Naive thymus-derived CD4-positive, alpha-beta T cell (primary cell): Measurements from ENCODE around the gene YJEFN3. TPM values are rescaled to one million over a fixed set of nuclear protein-coding genes. Genes with fewer than 3 reads are reported as not detected.

Source experiments
- ATAC-seq: fragments of 150-1000 bp; cut with Tn5 transposase; 2 replicates; pipeline ENCODE4 v1.10.0; 2021; ENCODE audit warnings: mild to moderate bottlenecking, moderate library complexity
- CTCF ChIA-PET: fragments of 350-600 bp; sonication (Branson Sonifier 250); formaldehyde crosslinking; loops from one replicate; lab custom pipeline; 2021; ENCODE audit warnings: antibody characterized with exemption; lab: Charles Lee
- POLR2A ChIA-PET: fragments of 350-600 bp; sonication (Branson Sonifier 250); formaldehyde crosslinking; loops from one replicate; lab custom pipeline; 2021; ENCODE audit warnings: antibody characterized with exemption, inconsistent platforms; lab: Charles Lee
- DNase-seq, 9 donors: peaks; one replicate each; pipeline versions ENCODE4 v3.0.0 to v3.0.0-alpha.2; 2020 to 2022; ENCODE audit warnings: mixed read lengths in 1 of 9
- H3K27ac ChIP-seq: one replicate; pipeline ENCODE4 v1.7.0; 2013; ENCODE audit warnings: mild to moderate bottlenecking, low read depth, low read length, moderate library complexity
- H3K27me3 ChIP-seq, 2 donors: one replicate each; pipeline ENCODE4 v1.7.0; 2013; ENCODE audit warnings: low read length in 2 of 2, mild to moderate bottlenecking in 2 of 2, moderate library complexity in 2 of 2; ENCODE audit not compliant: control insufficient read depth in 2 of 2, insufficient read depth in 2 of 2
- H3K36me3 ChIP-seq, 3 experiments: 1 replicate in 2 of 3; 2 replicates in 1 of 3; pipeline ENCODE4 v1.7.0; 2013; ENCODE audit warnings: low read length in 3 of 3, mild to moderate bottlenecking in 3 of 3, moderate library complexity in 1 of 3; ENCODE audit not compliant: insufficient read depth in 3 of 3, control insufficient read depth in 2 of 3
- H3K4me1 ChIP-seq, 2 donors: one replicate each; pipeline ENCODE4 v1.7.0; 2013; ENCODE audit warnings: low read length in 2 of 2, mild to moderate bottlenecking in 2 of 2, moderate library complexity in 1 of 2; ENCODE audit not compliant: control insufficient read depth in 2 of 2, insufficient read depth in 2 of 2
- H3K4me3 ChIP-seq: 2 replicates; pipeline ENCODE4 v1.7.0; 2013; ENCODE audit warnings: mild to moderate bottlenecking, low read length
- H3K9me3 ChIP-seq, 3 experiments: 1 replicate in 2 of 3; 2 replicates in 1 of 3; pipeline ENCODE4 v1.7.0; 2013; ENCODE audit warnings: low read length in 3 of 3; ENCODE audit not compliant: control insufficient read depth in 2 of 3
- H3K27ac Mint-ChIP-seq, 9 donors: one replicate each; pipeline ENCODE4 v1.8.0; 2020 to 2022; ENCODE audit warnings: mixed read lengths in 9 of 9, mild to moderate bottlenecking in 8 of 9, moderate library complexity in 5 of 9, inconsistent platforms in 2 of 9
- H3K27me3 Mint-ChIP-seq, 5 donors: one replicate each; pipeline ENCODE4 v1.8.0; 2021 to 2022; ENCODE audit warnings: mixed read lengths in 5 of 5, mild to moderate bottlenecking in 1 of 5
- H3K36me3 Mint-ChIP-seq, 5 donors: one replicate each; pipeline ENCODE4 v1.8.0; 2020 to 2022; ENCODE audit warnings: mixed read lengths in 5 of 5, mild to moderate bottlenecking in 3 of 5, inconsistent platforms in 1 of 5
- H3K4me1 Mint-ChIP-seq, 7 donors: one replicate each; pipeline ENCODE4 v1.8.0; 2020 to 2022; ENCODE audit warnings: mixed read lengths in 7 of 7, mild to moderate bottlenecking in 3 of 7, inconsistent platforms in 1 of 7
- H3K4me3 Mint-ChIP-seq, 10 donors: one replicate each; pipeline ENCODE4 v1.8.0; 2020 to 2022; ENCODE audit warnings: mild to moderate bottlenecking in 10 of 10, mixed read lengths in 10 of 10, moderate library complexity in 6 of 10, inconsistent platforms in 2 of 10
- H3K9me3 Mint-ChIP-seq, 11 donors: one replicate each; pipeline ENCODE4 v1.8.0; 2020 to 2022; ENCODE audit warnings: mixed read lengths in 11 of 11, mild to moderate bottlenecking in 4 of 11, inconsistent platforms in 1 of 11, moderate library complexity in 1 of 11
- intact Hi-C, 2 donors: fragments of 100-400 bp; cut with micrococcal nuclease; formaldehyde crosslinking; loops; one replicate each; pipeline ENCODE4 v1.15.1; 2023
- polyA plus RNA-seq, 2 donors: library from polyadenylated mRNA; unstranded; fragments of 300-500 nt; fragmentation: Illumina TruSeq; gene quantifications; one replicate each; pipeline ENCODE4 v1.2.3, GENCODE V29; 2021
- total RNA-seq, 6 experiments: library from RNA in 5 of 6; stranded (reverse) in 5 of 6; gene quantifications; 1 replicate in 5 of 6; 2 replicates in 1 of 6; pipeline ENCODE4 v1.2.3 and lab custom pipeline; 2021 to 2026

Gene YJEFN3
- total and polyA plus RNA-seq, 7 experiments from 2014 or later = 0.68 to 18.2 (median 9.2) TPM; not detected in 1

DNA sequence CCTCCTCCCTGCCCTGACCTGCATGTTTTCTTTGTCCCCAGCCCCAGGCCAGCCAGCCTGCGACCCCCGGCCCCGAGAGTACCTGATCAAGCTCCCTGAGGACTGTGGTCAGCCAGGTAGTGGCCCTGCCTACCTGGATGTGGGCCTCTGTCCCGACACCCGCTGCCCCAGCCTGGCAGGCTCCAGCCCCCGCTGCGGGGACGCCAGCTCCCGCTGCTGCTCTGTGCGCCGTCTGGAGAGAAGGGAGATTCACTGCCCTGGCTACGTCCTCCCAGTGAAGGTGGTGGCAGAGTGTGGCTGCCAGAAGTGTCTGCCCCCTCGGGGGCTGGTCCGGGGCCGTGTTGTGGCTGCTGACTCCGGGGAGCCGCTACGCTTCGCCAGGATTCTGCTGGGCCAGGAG is 14.9 kb downstream of the YJEFN3 start:
- no peaks in the 10 kb centered on the region for H3K27me3 ChIP-seq
- Mint-ChIP-seq H3K27ac (no peak overlapping the region), H3K4me1 (peaks cover 5 to 26% (median 18%) of the 10 kb centered on the region in 7 donors), H3K36me3 (no peaks in the 10 kb centered on the region), H3K9me3 (no peaks in the 10 kb centered on the region), H3K27me3 (peaks cover 0 to 16% (median 3%) of the 10 kb centered on the region in 5 donors), H3K4me3 (peak overlapping the region in 1 of 10 donors; percentile 26)
- ChIA-PET CTCF (no interaction called here), POLR2A (interaction anchor here (1.6 kb wide), 1 partner anchor 85 kb away, joined by 3 read pairs; the partner anchor contains the start of gene LPAR2)
- H3K9me3 ChIP-seq = no peaks in the 10 kb centered on the region
- no peak for ATAC-seq
- H3K4me1 ChIP-seq = peaks cover 11 to 21% of the 10 kb centered on the region in 2 donors
- intact Hi-C loops = loop anchor here in 1 of 2 donors (5.0 kb wide), 1 partner anchor 324 kb away; the partner anchor contains the start of gene ZNF253
- H3K36me3 ChIP-seq = no peaks in the 10 kb centered on the region
- DNase-seq = no peak
- no peak overlapping the region for H3K4me3 ChIP-seq
- H3K27ac ChIP-seq = no peak overlapping the region

DNA sequence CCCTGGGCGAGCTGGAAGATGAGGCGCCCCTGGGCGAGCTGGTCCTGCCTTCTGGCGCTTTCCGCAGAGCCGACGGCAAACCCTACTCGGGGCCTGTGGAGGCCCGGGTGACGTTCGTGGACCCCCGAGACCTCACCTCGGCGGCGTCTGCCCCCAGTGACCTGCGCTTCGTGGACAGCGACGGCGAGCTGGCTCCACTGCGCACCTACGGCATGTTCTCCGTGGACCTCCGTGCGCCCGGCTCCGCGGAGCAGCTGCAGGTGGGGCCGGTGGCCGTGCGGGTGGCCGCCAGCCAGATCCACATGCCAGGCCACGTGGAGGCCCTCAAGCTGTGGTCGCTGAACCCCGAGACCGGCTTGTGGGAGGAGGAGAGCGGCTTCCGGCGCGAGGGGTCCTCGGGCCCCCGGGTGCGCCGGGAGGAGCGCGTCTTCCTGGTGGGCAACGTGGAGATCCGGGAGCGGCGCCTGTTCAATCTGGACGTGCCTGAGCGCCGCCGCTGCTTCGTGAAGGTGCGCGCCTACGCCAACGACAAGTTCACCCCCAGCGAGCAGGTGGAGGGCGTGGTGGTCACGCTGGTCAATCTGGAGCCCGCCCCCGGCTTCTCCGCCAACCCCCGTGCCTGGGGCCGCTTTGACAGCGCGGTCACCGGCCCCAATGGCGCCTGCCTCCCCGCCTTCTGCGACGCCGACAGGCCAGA is 15.7 kb downstream of the YJEFN3 start:
- CTCF ChIA-PET = no interaction called here

DNA sequence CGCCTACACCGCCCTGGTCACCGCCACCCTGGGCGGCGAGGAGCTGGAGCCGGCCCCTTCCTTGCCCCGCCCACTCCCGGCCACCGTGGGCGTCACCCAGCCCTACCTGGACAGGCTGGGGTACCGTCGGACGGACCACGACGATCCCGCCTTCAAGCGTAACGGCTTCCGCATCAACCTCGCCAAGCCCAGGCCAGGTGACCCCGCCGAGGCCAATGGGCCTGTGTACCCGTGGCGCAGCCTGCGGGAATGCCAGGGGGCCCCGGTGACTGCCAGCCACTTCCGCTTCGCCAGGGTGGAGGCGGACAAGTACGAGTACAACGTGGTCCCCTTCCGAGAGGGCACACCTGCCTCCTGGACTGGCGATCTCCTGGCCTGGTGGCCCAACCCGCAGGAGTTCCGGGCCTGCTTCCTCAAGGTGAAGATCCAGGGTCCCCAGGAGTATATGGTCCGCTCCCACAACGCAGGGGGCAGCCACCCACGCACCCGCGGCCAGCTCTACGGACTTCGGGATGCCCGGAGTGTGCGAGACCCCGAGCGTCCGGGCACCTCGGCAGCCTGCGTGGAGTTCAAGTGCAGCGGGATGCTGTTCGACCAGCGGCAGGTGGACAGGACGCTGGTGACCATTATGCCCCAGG is 16.4 kb downstream of the YJEFN3 start:
- H3K27me3 Mint-ChIP-seq = peaks cover 0 to 7% (median 0%) of the 10 kb centered on the region in 5 donors

More for the DNA sequence above, 15.7 kb downstream of the YJEFN3 start:
- no peaks in the 10 kb centered on the region for H3K27me3 ChIP-seq
- H3K9me3 Mint-ChIP-seq = no peaks in the 10 kb centered on the region
- ATAC-seq (no peak), DNase-seq (no peak)
- H3K4me3 Mint-ChIP-seq = no peak overlapping the region
- H3K27me3 Mint-ChIP-seq = peaks cover 0 to 9% (median 0%) of the 10 kb centered on the region in 5 donors
- H3K36me3 Mint-ChIP-seq = no peaks in the 10 kb centered on the region
- intact Hi-C loops = loop anchor here in 1 of 2 donors (5.0 kb wide), 1 partner anchor 323 kb away; the partner anchor contains the start of gene ZNF253
- no peak overlapping the region for H3K4me3 ChIP-seq
- H3K4me1 Mint-ChIP-seq = peaks cover 0 to 20% (median 13%) of the 10 kb centered on the region in 7 donors
- peaks cover 8 to 16% of the 10 kb centered on the region in 2 donors for H3K4me1 ChIP-seq
- H3K9me3 ChIP-seq = no peaks in the 10 kb centered on the region
- no peak overlapping the region for H3K27ac Mint-ChIP-seq
- POLR2A ChIA-PET = no interaction called here
- no peak overlapping the region for H3K27ac ChIP-seq
- no peaks in the 10 kb centered on the region for H3K36me3 ChIP-seq

DNA sequence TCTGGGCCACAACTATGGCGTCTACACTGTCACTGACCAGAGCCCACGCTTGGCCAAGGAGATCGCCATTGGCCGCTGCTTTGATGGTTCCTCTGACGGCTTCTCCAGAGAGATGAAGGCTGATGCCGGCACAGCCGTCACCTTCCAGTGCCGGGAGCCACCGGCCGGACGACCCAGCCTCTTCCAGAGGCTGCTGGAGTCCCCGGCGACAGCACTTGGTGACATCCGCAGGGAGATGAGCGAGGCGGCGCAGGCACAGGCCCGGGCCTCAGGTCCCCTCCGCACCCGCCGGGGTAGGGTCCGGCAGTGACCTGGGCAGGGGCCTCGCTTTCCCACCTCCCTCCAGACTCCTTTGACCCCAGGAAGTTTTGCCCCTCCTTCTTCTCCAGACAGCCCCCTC is 17.0 kb downstream of the YJEFN3 start:
- CTCF ChIA-PET = no interaction called here
- H3K9me3 Mint-ChIP-seq = no peaks in the 10 kb centered on the region
- peaks cover 0 to 17% (median 13%) of the 10 kb centered on the region in 7 donors for H3K4me1 Mint-ChIP-seq
- no peak overlapping the region for H3K27ac Mint-ChIP-seq
- peaks cover 0 to 4% (median 0%) of the 10 kb centered on the region in 5 donors for H3K27me3 Mint-ChIP-seq
- no peaks in the 10 kb centered on the region for H3K9me3 ChIP-seq
- no peaks in the 10 kb centered on the region for H3K27me3 ChIP-seq
- no peak overlapping the region for H3K4me3 ChIP-seq
- intact Hi-C loops = no loop called here
- ATAC-seq = no peak
- POLR2A ChIA-PET = no interaction called here
- H3K36me3 ChIP-seq = no peaks in the 10 kb centered on the region
- H3K36me3 Mint-ChIP-seq = no peaks in the 10 kb centered on the region
- H3K4me3 Mint-ChIP-seq = no peak overlapping the region
- no peak overlapping the region for H3K27ac ChIP-seq
- DNase-seq = no peak
- peaks cover 8 to 14% of the 10 kb centered on the region in 2 donors for H3K4me1 ChIP-seq

More for the DNA sequence above, 16.4 kb downstream of the YJEFN3 start:
- Histone ChIP-seq H3K27me3 (no peaks in the 10 kb centered on the region), H3K4me3 (no peak overlapping the region), H3K27ac (no peak overlapping the region), H3K36me3 (no peaks in the 10 kb centered on the region), H3K9me3 (no peaks in the 10 kb centered on the region), H3K4me1 (peaks cover 8 to 16% of the 10 kb centered on the region in 2 donors)
- POLR2A ChIA-PET = no interaction called here
- Mint-ChIP-seq H3K36me3 (no peaks in the 10 kb centered on the region), H3K4me1 (peaks cover 0 to 20% (median 13%) of the 10 kb centered on the region in 7 donors), H3K27ac (no peak overlapping the region), H3K9me3 (no peaks in the 10 kb centered on the region), H3K4me3 (no peak overlapping the region)
- intact Hi-C loops = loop anchor here in 1 of 2 donors (5.0 kb wide), 1 partner anchor 322 kb away; the partner anchor contains the start of gene ZNF253
- DNase-seq (no peak), ATAC-seq (no peak)
- CTCF ChIA-PET = no interaction called here

DNA sequence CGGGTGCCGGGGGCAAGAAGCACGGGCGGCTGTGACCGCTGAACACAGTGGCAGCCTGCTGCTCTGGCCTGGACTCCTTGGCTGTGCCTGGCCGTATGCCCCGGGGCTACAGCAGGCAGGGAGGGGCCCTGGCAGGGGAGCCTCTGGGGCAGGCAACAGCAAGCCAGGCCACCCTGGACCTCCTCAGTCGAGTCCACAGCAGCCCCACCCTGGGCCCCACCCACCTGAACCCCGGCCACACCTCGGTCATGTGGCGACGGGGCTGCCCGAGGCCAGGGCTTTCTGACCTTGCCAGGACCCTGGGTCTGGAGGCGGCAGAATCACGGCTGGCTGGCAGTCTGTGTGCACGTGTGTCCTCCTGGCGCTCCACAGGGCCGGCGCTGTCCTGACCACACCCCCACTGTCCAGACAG is 18.0 kb downstream of the YJEFN3 start:
- Histone ChIP-seq H3K9me3 (no peaks in the 10 kb centered on the region), H3K4me3 (no peak overlapping the region), H3K4me1 (peaks cover 3 to 4% of the 10 kb centered on the region in 2 donors), H3K27ac (no peak overlapping the region), H3K27me3 (no peaks in the 10 kb centered on the region), H3K36me3 (no peaks in the 10 kb centered on the region)
- CTCF ChIA-PET = no interaction called here
- H3K4me3 Mint-ChIP-seq = no peak overlapping the region
- H3K4me1 Mint-ChIP-seq = peaks cover 0 to 10% (median 8%) of the 10 kb centered on the region in 7 donors
- peak overlapping the region in 1 of 9 donors; percentile 42 for H3K27ac Mint-ChIP-seq
- ATAC-seq (no peak), DNase-seq (no peak)
- intact Hi-C loops = no loop called here
- H3K27me3 Mint-ChIP-seq = no peaks in the 10 kb centered on the region
- H3K9me3 Mint-ChIP-seq = no peaks in the 10 kb centered on the region
- no peaks in the 10 kb centered on the region for H3K36me3 Mint-ChIP-seq
- POLR2A ChIA-PET = interaction anchor here (1.5 kb wide), 1 partner anchor 82 kb away, joined by 3 read pairs; no protein-coding TSS in a partner anchor

GRCh38 chr19:19547674-19548336 is 19.1 kb downstream of the YJEFN3 start:
- POLR2A ChIA-PET = interaction anchor here (0.6 to 1.5 kb wide), 3 partner anchors 9 to 81 kb away, joined by 3 to 4 read pairs (median 3); no protein-coding TSS in a partner anchor
- H3K27ac ChIP-seq = no peak overlapping the region
- CTCF ChIA-PET = interaction anchor here (1.1 kb wide), 1 partner anchor 9 kb away, joined by 3 read pairs; no protein-coding TSS in a partner anchor
- Mint-ChIP-seq H3K36me3 (no peaks in the 10 kb centered on the region), H3K9me3 (no peaks in the 10 kb centered on the region), H3K27me3 (no peaks in the 10 kb centered on the region), H3K27ac (no peak overlapping the region), H3K4me1 (peaks cover 0 to 3% (median 0%) of the 10 kb centered on the region in 7 donors), H3K4me3 (no peak overlapping the region)
- intact Hi-C loops = no loop called here
- no peaks in the 10 kb centered on the region for H3K4me1 ChIP-seq
- H3K9me3 ChIP-seq = no peaks in the 10 kb centered on the region
- no peak overlapping the region for H3K4me3 ChIP-seq
- no peaks in the 10 kb centered on the region for H3K36me3 ChIP-seq
- no peak for DNase-seq
- no peak for ATAC-seq
- no peaks in the 10 kb centered on the region for H3K27me3 ChIP-seq
